MCF 10A (cell line): Measurements from ENCODE around the gene EMID1. TPM values are rescaled to one million over a fixed set of nuclear protein-coding genes. Genes with fewer than 3 reads are reported as not detected.

Experiments
- BruUV-seq: library from RNA; stranded (reverse); fragments of 400-500 nt; replicated peaks from 2 replicates; lab custom pipeline; 2021; lab: Mats Ljungman, UMichigan
- CTCF ChIA-PET: fragments of 300-600 bp; sonication (Branson Sonifier 250); formaldehyde crosslinking; extraction: SDS; loops from one replicate; lab custom pipeline; 2021; ENCODE audit warnings: antibody characterized with exemption, inconsistent platforms; lab: Yijun Ruan, JAX
- POLR2A ChIA-PET: fragments of 300-600, 350-650 bp; sonication (Branson Sonifier 250); formaldehyde crosslinking; extraction: SDS; loops from one replicate; lab custom pipeline; 2020; ENCODE audit warnings: antibody characterized with exemption, inconsistent platforms; lab: Yijun Ruan, JAX
- DNase-seq: peaks from one replicate; pipeline ENCODE4 v3.0.0-alpha.2; 2018; ENCODE audit not compliant: unreplicated experiment
- H3K27ac Mint-ChIP-seq: one replicate; pipeline ENCODE4 v1.8.0; 2022; ENCODE audit warnings: mild to moderate bottlenecking, low read depth, mixed read lengths; ENCODE audit not compliant: unreplicated experiment
- H3K27me3 Mint-ChIP-seq: one replicate; pipeline ENCODE4 v1.8.0; 2022; ENCODE audit warnings: mixed read lengths; ENCODE audit not compliant: insufficient read depth, unreplicated experiment
- H3K36me3 Mint-ChIP-seq: one replicate; pipeline ENCODE4 v1.8.0; 2022; ENCODE audit warnings: mild to moderate bottlenecking, moderate library complexity, mixed read lengths; ENCODE audit not compliant: insufficient read depth, unreplicated experiment
- H3K4me1 Mint-ChIP-seq: one replicate; pipeline ENCODE4 v1.8.0; 2022; ENCODE audit warnings: mixed read lengths; ENCODE audit not compliant: insufficient read depth, unreplicated experiment
- H3K4me3 Mint-ChIP-seq: one replicate; pipeline ENCODE4 v1.8.0; 2022; ENCODE audit warnings: mild to moderate bottlenecking, moderate library complexity, mixed read lengths; ENCODE audit not compliant: unreplicated experiment
- H3K9me3 Mint-ChIP-seq: one replicate; pipeline ENCODE4 v1.8.0; 2022; ENCODE audit warnings: mixed read lengths; ENCODE audit not compliant: unreplicated experiment
- CTCF ChIP-seq: fragments of 200-600 bp; IDR thresholded peaks from one replicate; pipeline ENCODE4 v1.8.0; 2022; ENCODE audit warnings: antibody characterized with exemption, mild to moderate bottlenecking; ENCODE audit not compliant: unreplicated experiment
- intact Hi-C: fragments of 100-400 bp; cut with micrococcal nuclease; formaldehyde crosslinking; loops from 2 replicates; pipeline ENCODE4 v1.14.1; 2022
- total RNA-seq: library from RNA; stranded (reverse); gene quantifications from 2 replicates; pipeline ENCODE4 v1.2.3, GENCODE V29; 2022

EMID1 gene
- total RNA-seq, 1 experiment from 2014 or later, result not detected

DNA sequence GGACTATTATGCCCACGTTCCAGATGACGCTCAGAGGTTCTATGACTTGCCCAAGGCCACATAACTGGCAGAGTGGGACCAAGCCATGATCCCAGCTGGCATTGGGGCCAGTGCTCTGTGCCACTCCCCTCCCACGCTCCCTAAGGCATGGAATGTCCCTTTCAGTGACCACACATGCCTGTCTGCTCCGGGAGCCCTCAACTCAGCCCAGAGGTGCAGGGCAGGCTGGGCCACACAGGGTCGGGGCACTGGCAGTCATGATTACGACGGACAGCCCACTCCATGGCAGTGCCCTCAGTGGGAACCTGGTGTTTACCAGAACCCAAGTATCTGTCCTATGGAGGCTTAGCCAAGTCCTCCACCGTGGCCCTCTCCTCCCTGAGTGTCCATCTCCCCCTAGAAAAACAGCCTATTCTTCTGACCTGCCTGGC lies 52.1 kb downstream of the EMID1 start:
- TF ChIP-seq CTCF, result no peak
- Mint-ChIP-seq H3K4me1 (no peaks in the 10 kb centered on the region), H3K9me3 (no peaks in the 10 kb centered on the region), H3K27ac (no peak overlapping the region), H3K4me3 (no peak overlapping the region), H3K36me3 (peaks cover 5% of the 10 kb centered on the region), H3K27me3 (peaks cover 1% of the 10 kb centered on the region)
- POLR2A ChIA-PET, result interaction anchor here (1.4 kb wide), 1 partner anchor 9 kb away, joined by 3 read pairs; no protein-coding TSS in a partner anchor
- no peak for DNase-seq
- intact Hi-C loops, result no loop called here
- no TSS peak for BruUV-seq
- CTCF ChIA-PET, result interaction anchor here (3.3 kb wide), 1 partner anchor 12 kb away, joined by 17 read pairs; no protein-coding TSS in a partner anchor

GRCh38 chr22:29258407-29259252 lies 52.9 kb downstream of the EMID1 start:
- no peaks in the 10 kb centered on the region for H3K27me3 Mint-ChIP-seq
- no peaks in the 10 kb centered on the region for H3K4me1 Mint-ChIP-seq
- TF ChIP-seq CTCF, result no peak
- CTCF ChIA-PET, result interaction anchor here (3.3 kb wide), 1 partner anchor 13 kb away, joined by 17 read pairs; no protein-coding TSS in a partner anchor
- intact Hi-C loops, result no loop called here
- H3K36me3 Mint-ChIP-seq, result peaks cover 5% of the 10 kb centered on the region
- POLR2A ChIA-PET, result no interaction called here
- no TSS peak for BruUV-seq
- no peak overlapping the region for H3K27ac Mint-ChIP-seq
- no peak for DNase-seq
- no peak overlapping the region for H3K4me3 Mint-ChIP-seq
- no peaks in the 10 kb centered on the region for H3K9me3 Mint-ChIP-seq

DNA sequence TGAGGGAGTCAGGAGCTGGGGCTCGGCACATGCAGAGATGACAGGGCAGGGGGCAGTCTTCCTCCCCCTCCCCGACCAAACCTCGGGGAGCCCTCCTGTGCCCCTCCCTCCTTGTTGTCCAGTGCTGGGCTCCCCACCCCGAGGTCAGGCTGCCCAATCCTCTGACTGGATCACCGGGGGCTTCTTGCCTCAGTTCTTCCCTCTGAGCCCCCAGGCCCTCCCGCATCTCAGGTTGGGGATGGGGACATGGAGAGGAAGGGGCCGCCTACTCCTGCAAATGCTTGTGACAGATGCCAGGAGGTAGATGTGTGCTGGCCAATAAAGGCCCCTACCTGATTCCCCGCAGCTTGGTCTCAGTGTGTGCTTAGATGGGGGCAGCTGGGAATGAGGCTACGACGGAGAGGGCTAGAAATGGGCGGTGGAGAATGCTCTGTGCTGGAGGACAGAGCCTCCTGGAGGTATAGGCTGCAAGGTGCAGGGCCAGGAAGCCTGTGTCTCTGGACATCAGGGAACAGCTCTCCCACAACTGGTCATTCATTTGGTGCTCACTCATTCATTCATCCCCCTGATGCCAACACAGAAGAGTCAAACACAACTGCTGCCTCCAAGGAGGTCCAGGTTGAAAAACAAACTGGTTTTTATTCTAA lies 53.7 kb downstream of the EMID1 start:
- BruUV-seq, result no TSS peak
- no peaks in the 10 kb centered on the region for H3K27me3 Mint-ChIP-seq
- intact Hi-C loops, result no loop called here
- CTCF ChIA-PET, result no interaction called here
- no peak for TF ChIP-seq CTCF
- no peaks in the 10 kb centered on the region for H3K9me3 Mint-ChIP-seq
- no peak overlapping the region for H3K27ac Mint-ChIP-seq
- no peaks in the 10 kb centered on the region for H3K4me1 Mint-ChIP-seq
- peaks cover 6% of the 10 kb centered on the region for H3K36me3 Mint-ChIP-seq
- POLR2A ChIA-PET, result no interaction called here
- no peak for DNase-seq
- no peak overlapping the region for H3K4me3 Mint-ChIP-seq

GRCh38 chr22:29260031-29260560 lies 54.4 kb downstream of the EMID1 start:
- ChIA-PET POLR2A (no interaction called here), CTCF (interaction anchor here (1.2 kb wide), 1 partner anchor 14 kb away, joined by 7 read pairs; no protein-coding TSS in a partner anchor)
- H3K4me3 Mint-ChIP-seq, result no peak overlapping the region
- intact Hi-C loops, result no loop called here
- no peak for DNase-seq
- no peaks in the 10 kb centered on the region for H3K4me1 Mint-ChIP-seq
- no peaks in the 10 kb centered on the region for H3K9me3 Mint-ChIP-seq
- no peak overlapping the region for H3K27ac Mint-ChIP-seq
- no peaks in the 10 kb centered on the region for H3K27me3 Mint-ChIP-seq
- no TSS peak for BruUV-seq
- no peak for TF ChIP-seq CTCF
- H3K36me3 Mint-ChIP-seq, result peaks cover 13% of the 10 kb centered on the region
